ENCODE results near the gene TAS2R38.

DNA sequence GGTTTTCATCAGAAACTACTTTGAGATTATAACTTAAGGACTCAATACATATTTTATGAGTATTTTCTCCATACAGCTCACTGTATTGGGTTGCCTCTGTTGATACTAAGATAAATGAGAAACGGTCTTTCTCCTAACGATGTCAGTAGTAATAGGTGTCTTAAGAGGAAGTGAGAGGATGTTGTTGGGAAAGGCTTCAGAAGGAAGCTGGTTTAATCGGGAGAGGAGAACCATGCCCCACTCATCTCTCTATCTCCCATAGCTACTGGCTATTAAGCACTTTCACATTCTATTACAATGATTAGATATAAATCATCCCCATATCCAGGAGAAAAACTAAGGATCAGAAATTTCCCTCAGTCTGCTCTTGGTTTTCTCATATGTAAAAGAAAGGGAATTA is 28.8 kb downstream of the TAS2R38 start:
- TF ChIP-seq, protein P1, sequence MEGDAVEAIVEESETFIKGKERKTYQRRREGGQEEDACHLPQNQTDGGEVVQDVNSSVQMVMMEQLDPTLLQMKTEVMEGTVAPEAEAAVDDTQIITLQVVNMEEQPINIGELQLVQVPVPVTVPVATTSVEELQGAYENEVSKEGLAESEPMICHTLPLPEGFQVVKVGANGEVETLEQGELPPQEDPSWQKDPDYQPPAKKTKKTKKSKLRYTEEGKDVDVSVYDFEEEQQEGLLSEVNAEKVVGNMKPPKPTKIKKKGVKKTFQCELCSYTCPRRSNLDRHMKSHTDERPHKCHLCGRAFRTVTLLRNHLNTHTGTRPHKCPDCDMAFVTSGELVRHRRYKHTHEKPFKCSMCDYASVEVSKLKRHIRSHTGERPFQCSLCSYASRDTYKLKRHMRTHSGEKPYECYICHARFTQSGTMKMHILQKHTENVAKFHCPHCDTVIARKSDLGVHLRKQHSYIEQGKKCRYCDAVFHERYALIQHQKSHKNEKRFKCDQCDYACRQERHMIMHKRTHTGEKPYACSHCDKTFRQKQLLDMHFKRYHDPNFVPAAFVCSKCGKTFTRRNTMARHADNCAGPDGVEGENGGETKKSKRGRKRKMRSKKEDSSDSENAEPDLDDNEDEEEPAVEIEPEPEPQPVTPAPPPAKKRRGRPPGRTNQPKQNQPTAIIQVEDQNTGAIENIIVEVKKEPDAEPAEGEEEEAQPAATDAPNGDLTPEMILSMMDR (IDR thresholded peaks at IDR 0.05 in 4 of 5, conservative IDR thresholded peaks at IDR 0.05 in 1 of 5): no peak
- TF ChIP-seq POLR2A (IDR thresholded peaks at IDR 0.05): no peak

Data from gastrocnemius medialis (tissue), 4 donors.